Epithelial cell of esophagus (primary cell): Measurements from ENCODE around the gene ACE2.

Source experiments
- DNase-seq: peaks from one replicate; pipeline ENCODE4 v3.0.0; 2010; ENCODE audit warnings: low read depth
- H3K4me3 ChIP-seq: 2 replicates; pipeline ENCODE4 v1.5.1; 2011; ENCODE audit warnings: mild to moderate bottlenecking, low read length, control low read depth
- CTCF ChIP-seq: IDR thresholded peaks from 2 replicates; pipeline ENCODE4 v1.5.1; 2011; ENCODE audit warnings: low read depth, mild to moderate bottlenecking, low read length, control low read depth, inconsistent platforms; ENCODE audit not compliant: insufficient read depth; ENCODE audit errors: missing control alignments

The ACE2 gene

GRCh38 chrX:15546745-15547144 is 54.0 kb downstream of the ACE2 start:
- TF ChIP-seq CTCF, result no peak
- no peak for DNase-seq
- H3K4me3 ChIP-seq, result no peak overlapping the region

GRCh38 chrX:15530318-15530717 is 70.4 kb downstream of the ACE2 start:
- no peak for DNase-seq
- no peak for TF ChIP-seq CTCF

GRCh38 chrX:15529165-15529564 is 71.6 kb downstream of the ACE2 start:
- TF ChIP-seq CTCF, result no peak
- no peak for DNase-seq
- no peak overlapping the region for H3K4me3 ChIP-seq

More at GRCh38 chrX:15530318-15530717, 70.4 kb downstream of the ACE2 start:
- no peak overlapping the region for H3K4me3 ChIP-seq

- no peak overlapping the region for H3K4me3 ChIP-seq
- no peak for DNase-seq
- no peak for TF ChIP-seq CTCF
These were observed 74.9 kb downstream of the ACE2 start for GRCh38 chrX:15525664-15526416.

GRCh38 chrX:15524417-15524816 is 76.3 kb downstream of the ACE2 start:
- H3K4me3 ChIP-seq, result no peak overlapping the region
- DNase-seq, result no peak
- no peak for TF ChIP-seq CTCF

- no peak for DNase-seq
- no peak for TF ChIP-seq CTCF
These were observed 77.7 kb downstream of the ACE2 start for GRCh38 chrX:15523088-15523487.

GRCh38 chrX:15522464-15522863 is 78.3 kb downstream of the ACE2 start:
- no peak for TF ChIP-seq CTCF
- no peak for DNase-seq
- no peak overlapping the region for H3K4me3 ChIP-seq

More at GRCh38 chrX:15523088-15523487, 77.7 kb downstream of the ACE2 start:
- no peak overlapping the region for H3K4me3 ChIP-seq
